GM12891 (cell line): ENCODE results near the gene CTNS.

Experiments
- POLR2A ChIP-seq: IDR thresholded peaks from 2 replicates; pipeline ENCODE4 v1.6.1; 2011; ENCODE audit warnings: low read depth, low read length, control low read depth
- POLR2AphosphoS5 ChIP-seq: IDR thresholded peaks from 2 replicates; pipeline ENCODE4 v1.6.1; 2011; ENCODE audit warnings: low read depth, low read length, control low read depth
- TAF1 ChIP-seq: IDR thresholded peaks from 2 replicates; pipeline ENCODE4 v1.6.1; 2011; ENCODE audit warnings: low read depth, low read length, control low read depth

- TF ChIP-seq POLR2A = no peak
- TF ChIP-seq POLR2AphosphoS5 = no peak
- no peak for TF ChIP-seq TAF1
These were observed 19.2 kb downstream of the CTNS start for GRCh38 chr17:3655766-3656165.
